Measurements from ENCODE around the gene BICRA. TPM values are rescaled to one million over a fixed set of nuclear protein-coding genes. Genes with fewer than 3 reads are reported as not detected.

Gene BICRA
- polyA plus RNA-seq, 3 donors, result 0.08 to 4.6 TPM; not detected in 1

- H3K9me3 ChIP-seq (replicated peaks in 1 of 2; ENCODE audit: control insufficient read depth in 1 of 2, insufficient read depth in 1 of 2, low read length in 2 of 2), result peaks cover 0 to 3% of the 10 kb centered on the region in 2 donors
- H3K4me2 ChIP-seq (replicated peaks; ENCODE audit: extremely low read depth, low read length, poor library complexity, severe bottlenecking), result no peak overlapping the region
- H3K36me3 ChIP-seq (replicated peaks in 1 of 2; ENCODE audit: control insufficient read depth in 1 of 2, insufficient read depth in 2 of 2, low read length in 2 of 2), result no peaks in the 10 kb centered on the region
- Mint-ChIP-seq H3K27ac (no peak overlapping the region), H3K4me1 (peaks cover 8% of the 10 kb centered on the region), H3K4me3 (no peak overlapping the region), H3K36me3 (no peaks in the 10 kb centered on the region), H3K27me3 (ENCODE audit: low read depth in 3 of 3) (peaks cover 21 to 45% (median 24%) of the 10 kb centered on the region in 3 donors), H3K9me3 (peaks cover 0 to 14% (median 6%) of the 10 kb centered on the region in 7 donors)
- TF ChIP-seq, protein P1, sequence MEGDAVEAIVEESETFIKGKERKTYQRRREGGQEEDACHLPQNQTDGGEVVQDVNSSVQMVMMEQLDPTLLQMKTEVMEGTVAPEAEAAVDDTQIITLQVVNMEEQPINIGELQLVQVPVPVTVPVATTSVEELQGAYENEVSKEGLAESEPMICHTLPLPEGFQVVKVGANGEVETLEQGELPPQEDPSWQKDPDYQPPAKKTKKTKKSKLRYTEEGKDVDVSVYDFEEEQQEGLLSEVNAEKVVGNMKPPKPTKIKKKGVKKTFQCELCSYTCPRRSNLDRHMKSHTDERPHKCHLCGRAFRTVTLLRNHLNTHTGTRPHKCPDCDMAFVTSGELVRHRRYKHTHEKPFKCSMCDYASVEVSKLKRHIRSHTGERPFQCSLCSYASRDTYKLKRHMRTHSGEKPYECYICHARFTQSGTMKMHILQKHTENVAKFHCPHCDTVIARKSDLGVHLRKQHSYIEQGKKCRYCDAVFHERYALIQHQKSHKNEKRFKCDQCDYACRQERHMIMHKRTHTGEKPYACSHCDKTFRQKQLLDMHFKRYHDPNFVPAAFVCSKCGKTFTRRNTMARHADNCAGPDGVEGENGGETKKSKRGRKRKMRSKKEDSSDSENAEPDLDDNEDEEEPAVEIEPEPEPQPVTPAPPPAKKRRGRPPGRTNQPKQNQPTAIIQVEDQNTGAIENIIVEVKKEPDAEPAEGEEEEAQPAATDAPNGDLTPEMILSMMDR (IDR thresholded peaks at IDR 0.05), result no peak
- H4K20me1 ChIP-seq (ENCODE audit: insufficient read depth, low read length), result no peaks in the 10 kb centered on the region
- peaks cover 0 to 7% of the 10 kb centered on the region in 2 donors for H3K4me1 ChIP-seq (ENCODE audit: control insufficient read depth in 1 of 2, insufficient read depth in 2 of 2, low read length in 2 of 2)
- DNase-seq, result no peak
- 92% methylated on average over 3 of the region's 8 CpGs for WGBS (ENCODE audit: insufficient coverage)
- H3K9ac ChIP-seq (ENCODE audit: insufficient read depth, low read length, poor library complexity, severe bottlenecking), result no peak overlapping the region
- intact Hi-C loops (cut with micrococcal nuclease), result loop anchor here in 1 of 2 donors (2.0 to 5.0 kb wide), 2 partner anchors 31 to 76 kb away; no protein-coding TSS in a partner anchor
- H3K27me3 ChIP-seq (ENCODE audit: control insufficient read depth in 2 of 2, insufficient read depth in 2 of 2, low read length in 2 of 2), result peaks cover 8 to 24% of the 10 kb centered on the region in 2 donors
- no peak overlapping the region for H3K4me3 ChIP-seq (replicated peaks in 1 of 3; ENCODE audit: low read depth in 2 of 3, low read length in 3 of 3)
- no peak overlapping the region for H3K27ac ChIP-seq (ENCODE audit: low read depth in 1 of 2, low read length in 2 of 2)
- H3K79me2 ChIP-seq (ENCODE audit: insufficient read depth, low read length), result no peaks in the 10 kb centered on the region
- no peak overlapping the region for H2AFZ ChIP-seq (ENCODE audit: insufficient read depth, low read depth, low read length, poor library complexity, severe bottlenecking)
Measured at GRCh38 chr19:47711652-47712242, 102.8 kb downstream of the BICRA start.

GRCh38 chr19:47713046-47714021 is 104.4 kb downstream of the BICRA start, which contains the start of gene EHD2:
Gene EHD2 (plus strand): TSS chr19:47713422. CDS start chr19:47716613, 3,191 bp downstream.
- peak within 1 kb of the TSS in 2 of 7 donors; percentile 28 to 86 for H3K27ac Mint-ChIP-seq
- peaks cover 0 to 7% of the 10 kb centered on the region in 2 donors for H3K4me1 ChIP-seq (ENCODE audit: control insufficient read depth in 1 of 2, insufficient read depth in 2 of 2, low read length in 2 of 2)
- no peak within 1 kb of the TSS for H3K27ac ChIP-seq (ENCODE audit: low read depth in 1 of 2, low read length in 2 of 2)
- peaks cover 4% of the 10 kb centered on the region for H3K4me1 Mint-ChIP-seq
- H3K36me3 Mint-ChIP-seq, result no peaks in the 10 kb centered on the region
- peak in 2 of 3 donors; percentile 17 to 37 for DNase-seq
- no peaks in the 10 kb centered on the region for H3K79me2 ChIP-seq (ENCODE audit: insufficient read depth, low read length)
- peaks cover 8 to 23% of the 10 kb centered on the region in 2 donors for H3K27me3 ChIP-seq (ENCODE audit: control insufficient read depth in 2 of 2, insufficient read depth in 2 of 2, low read length in 2 of 2)
- peak within 1 kb of the TSS; percentile 49 for H3K4me2 ChIP-seq (replicated peaks; ENCODE audit: extremely low read depth, low read length, poor library complexity, severe bottlenecking)
- H3K4me3 Mint-ChIP-seq, result peak within 1 kb of the TSS in 1 of 2 donors; percentile 74
- peak within 1 kb of the TSS; percentile 41 for H2AFZ ChIP-seq (ENCODE audit: insufficient read depth, low read depth, low read length, poor library complexity, severe bottlenecking)
- no peaks in the 10 kb centered on the region for H3K36me3 ChIP-seq (replicated peaks in 1 of 2; ENCODE audit: control insufficient read depth in 1 of 2, insufficient read depth in 2 of 2, low read length in 2 of 2)
- 6% methylated on average over 51 of the region's 52 CpGs for WGBS (ENCODE audit: insufficient coverage)
- peaks cover 0 to 9% (median 6%) of the 10 kb centered on the region in 7 donors for H3K9me3 Mint-ChIP-seq
- H3K27me3 Mint-ChIP-seq (ENCODE audit: low read depth in 3 of 3), result peaks cover 20 to 42% (median 23%) of the 10 kb centered on the region in 3 donors
- H3K4me3 ChIP-seq (replicated peaks in 1 of 3; ENCODE audit: low read depth in 2 of 3, low read length in 3 of 3), result no peak within 1 kb of the TSS
- no peaks in the 10 kb centered on the region for H4K20me1 ChIP-seq (ENCODE audit: insufficient read depth, low read length)
- TF ChIP-seq, protein P1 (IDR thresholded peaks at IDR 0.05), result peak; percentile 97
- intact Hi-C loops (cut with micrococcal nuclease), result loop anchor here in 1 of 2 donors (2.0 to 5.0 kb wide), 2 partner anchors 29 to 74 kb away; no protein-coding TSS in a partner anchor
- no peak within 1 kb of the TSS for H3K9ac ChIP-seq (ENCODE audit: insufficient read depth, low read length, poor library complexity, severe bottlenecking)
- H3K9me3 ChIP-seq (replicated peaks in 1 of 2; ENCODE audit: control insufficient read depth in 1 of 2, insufficient read depth in 1 of 2, low read length in 2 of 2), result peaks cover 0 to 3% of the 10 kb centered on the region in 2 donors

Measured in CD14-positive monocyte (primary cell).